Muscle layer of colon (tissue), 2 donors: Measurements from ENCODE around the gene CRACR2A.

Experiments used
- H3K27ac ChIP-seq: one replicate; pipeline ENCODE4 v1.7.0; 2013; ENCODE audit warnings: low read depth, mild to moderate bottlenecking, low read length, moderate library complexity
- H3K27me3 ChIP-seq, 2 donors: one replicate each; pipeline ENCODE4 v1.7.0; 2013; ENCODE audit warnings: low read length in 2 of 2, mild to moderate bottlenecking in 2 of 2; ENCODE audit not compliant: insufficient read depth in 2 of 2, control insufficient read depth in 1 of 2
- H3K36me3 ChIP-seq: one replicate; pipeline ENCODE4 v1.7.0; 2013; ENCODE audit warnings: mild to moderate bottlenecking, low read length; ENCODE audit not compliant: insufficient read depth
- H3K4me1 ChIP-seq: one replicate; pipeline ENCODE4 v1.7.0; 2013; ENCODE audit warnings: mild to moderate bottlenecking, low read length; ENCODE audit not compliant: insufficient read depth
- H3K4me3 ChIP-seq, 2 donors: one replicate each; pipeline ENCODE4 v1.7.0; 2013; ENCODE audit warnings: low read length in 2 of 2, low read depth in 1 of 2, mild to moderate bottlenecking in 1 of 2, moderate library complexity in 1 of 2
- H3K9ac ChIP-seq: one replicate; pipeline ENCODE4 v1.7.0; 2013; ENCODE audit warnings: low read length
- H3K9me3 ChIP-seq: one replicate; pipeline ENCODE4 v1.7.0; 2013; ENCODE audit warnings: mild to moderate bottlenecking, low read length
- donor health status: abdominal sarcoma.
- donor health status: Adenocarcinoma of cecum.

Gene CRACR2A

GRCh38 chr12:3692616-3693365 is 60.1 kb downstream of the CRACR2A start:
- Histone ChIP-seq H3K4me3 (no peak overlapping the region), H3K9me3 (no peaks in the 10 kb centered on the region), H3K27me3 (no peaks in the 10 kb centered on the region), H3K9ac (no peak overlapping the region), H3K27ac (no peak overlapping the region), H3K36me3 (no peaks in the 10 kb centered on the region), H3K4me1 (no peaks in the 10 kb centered on the region)

GRCh38 chr12:3686463-3686862 is 66.4 kb downstream of the CRACR2A start:
- H3K9me3 ChIP-seq, result no peaks in the 10 kb centered on the region
- no peaks in the 10 kb centered on the region for H3K27me3 ChIP-seq
- peaks cover 20% of the 10 kb centered on the region for H3K4me1 ChIP-seq
- no peak overlapping the region for H3K9ac ChIP-seq
- H3K27ac ChIP-seq, result no peak overlapping the region
- H3K36me3 ChIP-seq, result no peaks in the 10 kb centered on the region
- no peak overlapping the region for H3K4me3 ChIP-seq

GRCh38 chr12:3685830-3686229 is 67.1 kb downstream of the CRACR2A start:
- H3K4me3 ChIP-seq, result no peak overlapping the region
- H3K27ac ChIP-seq, result no peak overlapping the region
- no peak overlapping the region for H3K9ac ChIP-seq
- H3K4me1 ChIP-seq, result peaks cover 26% of the 10 kb centered on the region
- H3K9me3 ChIP-seq, result no peaks in the 10 kb centered on the region
- no peaks in the 10 kb centered on the region for H3K27me3 ChIP-seq
- H3K36me3 ChIP-seq, result no peaks in the 10 kb centered on the region

GRCh38 chr12:3684449-3685051 is 68.4 kb downstream of the CRACR2A start:
- Histone ChIP-seq H3K9me3 (no peaks in the 10 kb centered on the region), H3K36me3 (no peaks in the 10 kb centered on the region), H3K4me1 (peaks cover 27% of the 10 kb centered on the region), H3K27me3 (no peaks in the 10 kb centered on the region), H3K27ac (no peak overlapping the region), H3K4me3 (no peak overlapping the region), H3K9ac (no peak overlapping the region)

GRCh38 chr12:3683670-3684069 is 69.2 kb downstream of the CRACR2A start:
- H3K4me3 ChIP-seq, result no peak overlapping the region
- no peaks in the 10 kb centered on the region for H3K9me3 ChIP-seq
- H3K27me3 ChIP-seq, result no peaks in the 10 kb centered on the region
- no peak overlapping the region for H3K27ac ChIP-seq
- no peak overlapping the region for H3K9ac ChIP-seq
- H3K36me3 ChIP-seq, result no peaks in the 10 kb centered on the region
- H3K4me1 ChIP-seq, result peaks cover 27% of the 10 kb centered on the region

- no peaks in the 10 kb centered on the region for H3K36me3 ChIP-seq
These were observed 71.3 kb downstream of the CRACR2A start for GRCh38 chr12:3681595-3682061.

GRCh38 chr12:3680919-3681594 is 71.9 kb downstream of the CRACR2A start:
- H3K4me1 ChIP-seq, result peaks cover 27% of the 10 kb centered on the region
- H3K9me3 ChIP-seq, result no peaks in the 10 kb centered on the region
- H3K9ac ChIP-seq, result no peak overlapping the region
- H3K27ac ChIP-seq, result no peak overlapping the region
- no peaks in the 10 kb centered on the region for H3K36me3 ChIP-seq
- no peaks in the 10 kb centered on the region for H3K27me3 ChIP-seq
- H3K4me3 ChIP-seq, result no peak overlapping the region

More at GRCh38 chr12:3681595-3682061, 71.3 kb downstream of the CRACR2A start:
- no peak overlapping the region for H3K9ac ChIP-seq
- H3K4me3 ChIP-seq, result no peak overlapping the region
- H3K9me3 ChIP-seq, result no peaks in the 10 kb centered on the region
- H3K27ac ChIP-seq, result no peak overlapping the region
- peaks cover 27% of the 10 kb centered on the region for H3K4me1 ChIP-seq
- no peaks in the 10 kb centered on the region for H3K27me3 ChIP-seq

GRCh38 chr12:3679831-3680230 is 73.1 kb downstream of the CRACR2A start:
- H3K4me3 ChIP-seq, result no peak overlapping the region
- H3K27ac ChIP-seq, result no peak overlapping the region
- peaks cover 28% of the 10 kb centered on the region for H3K4me1 ChIP-seq
- no peaks in the 10 kb centered on the region for H3K9me3 ChIP-seq
- H3K9ac ChIP-seq, result no peak overlapping the region
- H3K27me3 ChIP-seq, result no peaks in the 10 kb centered on the region
- no peaks in the 10 kb centered on the region for H3K36me3 ChIP-seq

GRCh38 chr12:3677609-3678008 is 75.3 kb downstream of the CRACR2A start:
- peaks cover under 1% of the 10 kb centered on the region for H3K36me3 ChIP-seq

GRCh38 chr12:3673981-3674708 is 78.8 kb downstream of the CRACR2A start:
- Histone ChIP-seq H3K4me1 (peaks cover 13% of the 10 kb centered on the region), H3K9me3 (no peaks in the 10 kb centered on the region), H3K27ac (no peak overlapping the region), H3K4me3 (no peak overlapping the region), H3K27me3 (no peaks in the 10 kb centered on the region), H3K9ac (no peak overlapping the region), H3K36me3 (peaks cover 4% of the 10 kb centered on the region)

More at GRCh38 chr12:3677609-3678008, 75.3 kb downstream of the CRACR2A start:
- no peak overlapping the region for H3K27ac ChIP-seq
- no peaks in the 10 kb centered on the region for H3K9me3 ChIP-seq
- H3K9ac ChIP-seq, result no peak overlapping the region
- no peaks in the 10 kb centered on the region for H3K27me3 ChIP-seq
- H3K4me1 ChIP-seq, result peaks cover 20% of the 10 kb centered on the region
- H3K4me3 ChIP-seq, result no peak overlapping the region

GRCh38 chr12:3672113-3672509 is 80.8 kb downstream of the CRACR2A start:
- no peak overlapping the region for H3K9ac ChIP-seq
- no peaks in the 10 kb centered on the region for H3K9me3 ChIP-seq
- no peak overlapping the region for H3K4me3 ChIP-seq
- H3K36me3 ChIP-seq, result peaks cover 4% of the 10 kb centered on the region
- no peaks in the 10 kb centered on the region for H3K27me3 ChIP-seq
- peaks cover 17% of the 10 kb centered on the region for H3K4me1 ChIP-seq
- no peak overlapping the region for H3K27ac ChIP-seq
